Mammary epithelial cell (primary cell): ENCODE measurements around the gene RPS18.
"Not testable (repeated sequence)": the region's sequence is repeated elsewhere in the genome, so short reads cannot be mapped to it uniquely, and the experiment has no call there.

ENCODE experiments used
- EZH2 ChIP-seq: IDR thresholded peaks from 2 replicates; pipeline ENCODE4 v1.6.1; 2012; ENCODE audit warnings: low read length, inconsistent platforms, borderline replicate concordance
- TF ChIP-seq, protein P1 (sequence below), 2 donors: IDR thresholded peaks in 1 of 2; conservative IDR thresholded peaks in 1 of 2; 2 replicates each; pipeline ENCODE4 v1.5.1; 2011 to 2012; ENCODE audit warnings: inconsistent platforms in 2 of 2, low read length in 2 of 2, mild to moderate bottlenecking in 2 of 2, control low read depth in 1 of 2, low read depth in 1 of 2; ENCODE audit not compliant: insufficient read depth in 1 of 2; ENCODE audit errors: extremely low read depth in 1 of 2

DNA sequence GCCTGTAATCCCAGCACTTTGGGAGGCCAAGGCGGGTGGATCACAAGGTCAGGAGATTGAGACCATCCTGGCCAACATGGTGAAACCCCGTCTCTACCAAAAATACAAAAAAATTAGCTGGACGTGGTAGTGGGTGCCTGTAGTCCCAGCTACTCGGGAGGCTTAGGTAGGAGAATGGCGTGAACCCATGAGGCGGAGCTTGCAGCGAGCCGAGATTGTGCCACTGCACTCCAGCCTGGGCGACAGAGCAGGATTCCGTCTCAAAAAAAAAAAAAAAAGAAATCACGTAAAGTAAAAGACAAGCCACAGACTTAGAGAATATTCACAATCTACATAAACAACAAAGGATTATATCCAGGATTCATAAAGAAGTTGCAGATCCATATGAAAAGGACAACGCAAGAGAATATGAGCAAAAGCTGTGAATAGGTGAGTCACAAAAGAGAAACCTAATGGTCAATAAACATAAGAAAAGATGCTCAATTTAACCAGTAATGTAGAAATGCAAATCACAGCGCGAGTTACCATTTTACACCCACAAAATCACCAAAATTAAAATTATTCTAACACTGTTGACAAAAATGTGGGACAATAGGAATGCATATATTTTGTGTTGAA, 45.3 kb upstream of the RPS18 start:
- TF ChIP-seq, protein P1, sequence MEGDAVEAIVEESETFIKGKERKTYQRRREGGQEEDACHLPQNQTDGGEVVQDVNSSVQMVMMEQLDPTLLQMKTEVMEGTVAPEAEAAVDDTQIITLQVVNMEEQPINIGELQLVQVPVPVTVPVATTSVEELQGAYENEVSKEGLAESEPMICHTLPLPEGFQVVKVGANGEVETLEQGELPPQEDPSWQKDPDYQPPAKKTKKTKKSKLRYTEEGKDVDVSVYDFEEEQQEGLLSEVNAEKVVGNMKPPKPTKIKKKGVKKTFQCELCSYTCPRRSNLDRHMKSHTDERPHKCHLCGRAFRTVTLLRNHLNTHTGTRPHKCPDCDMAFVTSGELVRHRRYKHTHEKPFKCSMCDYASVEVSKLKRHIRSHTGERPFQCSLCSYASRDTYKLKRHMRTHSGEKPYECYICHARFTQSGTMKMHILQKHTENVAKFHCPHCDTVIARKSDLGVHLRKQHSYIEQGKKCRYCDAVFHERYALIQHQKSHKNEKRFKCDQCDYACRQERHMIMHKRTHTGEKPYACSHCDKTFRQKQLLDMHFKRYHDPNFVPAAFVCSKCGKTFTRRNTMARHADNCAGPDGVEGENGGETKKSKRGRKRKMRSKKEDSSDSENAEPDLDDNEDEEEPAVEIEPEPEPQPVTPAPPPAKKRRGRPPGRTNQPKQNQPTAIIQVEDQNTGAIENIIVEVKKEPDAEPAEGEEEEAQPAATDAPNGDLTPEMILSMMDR (conservative IDR thresholded peaks at IDR 0.05 in 1 of 2, IDR thresholded peaks at IDR 0.05 in 1 of 2; ENCODE audit: extremely low read depth in 1 of 2, insufficient read depth in 1 of 2, low read depth in 1 of 2, low read length in 2 of 2), result not testable (repeated sequence)
- TF ChIP-seq EZH2, result not testable (repeated sequence)
